HEK293 (cell line): ENCODE results near the gene PCP2.

Source experiments
- IKZF3 ChIP-seq: fragments of 450-650 bp; IDR thresholded peaks from 2 replicates; pipeline ENCODE4 v1.5.0; 2018; ENCODE audit warnings: missing biosample characterization, mild to moderate bottlenecking, missing genetic modification characterization, moderate library complexity
- ZBTB1 ChIP-seq: fragments of 450-650 bp; formaldehyde crosslinking; IDR thresholded peaks from 2 replicates; pipeline ENCODE4 v1.5.1; 2016; ENCODE audit warnings: missing biosample characterization, missing genetic modification characterization
- ZNF132 ChIP-seq: fragments of 450-650 bp; formaldehyde crosslinking; IDR thresholded peaks from 2 replicates; pipeline ENCODE4 v1.5.1; 2017; ENCODE audit warnings: missing biosample characterization, missing genetic modification characterization, borderline replicate concordance
- ZNF140 ChIP-seq: fragments of 450-650 bp; formaldehyde crosslinking; IDR thresholded peaks from 2 replicates; pipeline ENCODE4 v1.5.1; 2016; ENCODE audit warnings: missing biosample characterization, missing genetic modification characterization
- ZNF274 ChIP-seq, 2 experiments: fragments of 200-500 bp in 1 of 2; fragments of 450-650 bp in 1 of 2; sonication (Bioruptor generic) in 1 of 2; formaldehyde crosslinking in 1 of 2; IDR thresholded peaks; 2 replicates each; pipeline versions ENCODE4 v1.5.1 to v1.6.1; 2014 to 2016; ENCODE audit warnings: borderline replicate concordance in 1 of 2, inconsistent platforms in 1 of 2, low read length in 1 of 2, missing biosample characterization in 1 of 2, missing genetic modification characterization in 1 of 2
- ZNF416 ChIP-seq: fragments of 450-650 bp; formaldehyde crosslinking; IDR thresholded peaks from 2 replicates; pipeline ENCODE4 v1.5.1; 2016; ENCODE audit warnings: missing biosample characterization, missing genetic modification characterization
- ZNF621 ChIP-seq: fragments of 450-650 bp; formaldehyde crosslinking; IDR thresholded peaks from 2 replicates; pipeline ENCODE4 v1.5.1; 2017; ENCODE audit warnings: missing biosample characterization, missing genetic modification characterization
- ZNF747 ChIP-seq: fragments of 450-650 bp; formaldehyde crosslinking; IDR thresholded peaks from 2 replicates; pipeline ENCODE4 v1.5.1; 2016; ENCODE audit warnings: missing biosample characterization, missing genetic modification characterization
- TF ChIP-seq, protein P1 (sequence below): fragments of 450-650 bp; formaldehyde crosslinking; IDR thresholded peaks from 2 replicates; pipeline ENCODE4 v1.5.1; 2016; ENCODE audit warnings: missing biosample characterization, missing genetic modification characterization
- TF ChIP-seq, protein P2 (sequence below): IDR thresholded peaks from 2 replicates; pipeline ENCODE4 v1.6.1; 2011; ENCODE audit warnings: mild to moderate bottlenecking, low read depth, low read length, borderline replicate concordance
- TF ChIP-seq, protein P3 (sequence below): fragments of 450-650 bp; formaldehyde crosslinking; IDR thresholded peaks from 2 replicates; pipeline ENCODE4 v1.5.1; 2017; ENCODE audit warnings: missing biosample characterization, mild to moderate bottlenecking, missing genetic modification characterization, moderate library complexity
- TF ChIP-seq, protein P4 (sequence below): fragments of 450-650 bp; formaldehyde crosslinking; IDR thresholded peaks from 2 replicates; pipeline ENCODE4 v1.5.1; 2016; ENCODE audit warnings: missing biosample characterization, missing genetic modification characterization
- TF ChIP-seq, protein P5 (sequence below): fragments of 450-650 bp; formaldehyde crosslinking; conservative IDR thresholded peaks from 2 replicates; pipeline ENCODE4 v1.5.1; 2016; ENCODE audit warnings: low read depth, missing biosample characterization, missing genetic modification characterization
- TF ChIP-seq, protein P6 (sequence below): fragments of 450-650 bp; formaldehyde crosslinking; IDR thresholded peaks from 2 replicates; pipeline ENCODE4; 2016; ENCODE audit warnings: missing biosample characterization, missing genetic modification characterization

DNA sequence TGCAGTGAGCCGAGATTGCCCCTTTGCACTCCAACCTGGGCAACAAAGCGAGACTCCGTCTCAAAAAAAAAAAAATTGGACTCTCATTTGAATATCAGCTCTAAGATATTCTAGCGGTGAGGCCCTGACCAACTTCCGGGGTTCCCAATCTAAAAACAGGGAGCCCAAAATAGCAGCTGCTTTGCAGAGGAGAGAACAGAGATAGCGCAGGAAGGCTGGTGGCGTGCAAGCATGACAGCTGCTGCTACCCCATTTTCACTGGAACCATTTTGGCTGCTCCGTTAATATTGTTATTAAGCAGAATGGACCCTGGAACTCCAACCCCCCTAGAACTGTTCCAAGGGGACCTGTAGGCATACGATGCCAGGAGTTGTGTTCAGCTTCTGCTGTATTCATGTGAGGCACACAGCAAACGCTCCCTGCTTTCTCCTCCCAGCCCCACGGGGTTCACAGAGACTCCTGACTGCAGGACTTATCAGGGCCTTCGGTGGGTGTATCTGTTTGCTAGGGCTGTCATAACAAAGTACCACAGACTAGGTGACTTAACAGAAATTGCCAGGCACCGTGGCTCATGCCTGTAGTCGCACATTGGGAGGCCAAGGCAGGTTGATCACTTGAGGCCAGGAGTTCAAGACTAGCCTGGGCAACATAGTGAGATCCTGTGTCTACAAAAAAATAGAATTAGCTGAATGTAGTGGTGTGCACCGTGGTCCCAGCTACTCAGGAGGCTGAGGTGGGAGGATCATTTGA is 14.9 kb upstream of the PCP2 start:
- TF ChIP-seq, protein P1, sequence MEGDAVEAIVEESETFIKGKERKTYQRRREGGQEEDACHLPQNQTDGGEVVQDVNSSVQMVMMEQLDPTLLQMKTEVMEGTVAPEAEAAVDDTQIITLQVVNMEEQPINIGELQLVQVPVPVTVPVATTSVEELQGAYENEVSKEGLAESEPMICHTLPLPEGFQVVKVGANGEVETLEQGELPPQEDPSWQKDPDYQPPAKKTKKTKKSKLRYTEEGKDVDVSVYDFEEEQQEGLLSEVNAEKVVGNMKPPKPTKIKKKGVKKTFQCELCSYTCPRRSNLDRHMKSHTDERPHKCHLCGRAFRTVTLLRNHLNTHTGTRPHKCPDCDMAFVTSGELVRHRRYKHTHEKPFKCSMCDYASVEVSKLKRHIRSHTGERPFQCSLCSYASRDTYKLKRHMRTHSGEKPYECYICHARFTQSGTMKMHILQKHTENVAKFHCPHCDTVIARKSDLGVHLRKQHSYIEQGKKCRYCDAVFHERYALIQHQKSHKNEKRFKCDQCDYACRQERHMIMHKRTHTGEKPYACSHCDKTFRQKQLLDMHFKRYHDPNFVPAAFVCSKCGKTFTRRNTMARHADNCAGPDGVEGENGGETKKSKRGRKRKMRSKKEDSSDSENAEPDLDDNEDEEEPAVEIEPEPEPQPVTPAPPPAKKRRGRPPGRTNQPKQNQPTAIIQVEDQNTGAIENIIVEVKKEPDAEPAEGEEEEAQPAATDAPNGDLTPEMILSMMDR, result no peak
- TF ChIP-seq, protein P2, sequence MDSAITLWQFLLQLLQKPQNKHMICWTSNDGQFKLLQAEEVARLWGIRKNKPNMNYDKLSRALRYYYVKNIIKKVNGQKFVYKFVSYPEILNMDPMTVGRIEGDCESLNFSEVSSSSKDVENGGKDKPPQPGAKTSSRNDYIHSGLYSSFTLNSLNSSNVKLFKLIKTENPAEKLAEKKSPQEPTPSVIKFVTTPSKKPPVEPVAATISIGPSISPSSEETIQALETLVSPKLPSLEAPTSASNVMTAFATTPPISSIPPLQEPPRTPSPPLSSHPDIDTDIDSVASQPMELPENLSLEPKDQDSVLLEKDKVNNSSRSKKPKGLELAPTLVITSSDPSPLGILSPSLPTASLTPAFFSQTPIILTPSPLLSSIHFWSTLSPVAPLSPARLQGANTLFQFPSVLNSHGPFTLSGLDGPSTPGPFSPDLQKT, result no peak
- TF ChIP-seq ZNF274 (IDR thresholded peaks at IDR 0.05; ENCODE audit: low read length) (no peak), ZNF274 (tag by site-specific recombination; IDR thresholded peaks at IDR 0.05; ENCODE audit: borderline replicate concordance) (no peak), ZNF621 (tag by site-specific recombination) (no peak), IKZF3 (no peak), ZNF132 (tag by site-specific recombination) (no peak), ZBTB1 (tag by site-specific recombination) (no peak), ZNF416 (tag by site-specific recombination) (no peak), ZNF140 (tag by site-specific recombination) (no peak), ZNF747 (no peak)
- TF ChIP-seq, protein P3, sequence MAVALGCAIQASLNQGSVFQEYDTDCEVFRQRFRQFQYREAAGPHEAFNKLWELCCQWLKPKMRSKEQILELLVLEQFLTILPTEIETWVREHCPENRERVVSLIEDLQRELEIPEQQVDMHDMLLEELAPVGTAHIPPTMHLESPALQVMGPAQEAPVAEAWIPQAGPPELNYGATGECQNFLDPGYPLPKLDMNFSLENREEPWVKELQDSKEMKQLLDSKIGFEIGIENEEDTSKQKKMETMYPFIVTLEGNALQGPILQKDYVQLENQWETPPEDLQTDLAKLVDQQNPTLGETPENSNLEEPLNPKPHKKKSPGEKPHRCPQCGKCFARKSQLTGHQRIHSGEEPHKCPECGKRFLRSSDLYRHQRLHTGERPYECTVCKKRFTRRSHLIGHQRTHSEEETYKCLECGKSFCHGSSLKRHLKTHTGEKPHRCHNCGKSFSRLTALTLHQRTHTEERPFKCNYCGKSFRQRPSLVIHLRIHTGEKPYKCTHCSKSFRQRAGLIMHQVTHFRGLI (tag by site-specific recombination), result no peak
- TF ChIP-seq, protein P4, sequence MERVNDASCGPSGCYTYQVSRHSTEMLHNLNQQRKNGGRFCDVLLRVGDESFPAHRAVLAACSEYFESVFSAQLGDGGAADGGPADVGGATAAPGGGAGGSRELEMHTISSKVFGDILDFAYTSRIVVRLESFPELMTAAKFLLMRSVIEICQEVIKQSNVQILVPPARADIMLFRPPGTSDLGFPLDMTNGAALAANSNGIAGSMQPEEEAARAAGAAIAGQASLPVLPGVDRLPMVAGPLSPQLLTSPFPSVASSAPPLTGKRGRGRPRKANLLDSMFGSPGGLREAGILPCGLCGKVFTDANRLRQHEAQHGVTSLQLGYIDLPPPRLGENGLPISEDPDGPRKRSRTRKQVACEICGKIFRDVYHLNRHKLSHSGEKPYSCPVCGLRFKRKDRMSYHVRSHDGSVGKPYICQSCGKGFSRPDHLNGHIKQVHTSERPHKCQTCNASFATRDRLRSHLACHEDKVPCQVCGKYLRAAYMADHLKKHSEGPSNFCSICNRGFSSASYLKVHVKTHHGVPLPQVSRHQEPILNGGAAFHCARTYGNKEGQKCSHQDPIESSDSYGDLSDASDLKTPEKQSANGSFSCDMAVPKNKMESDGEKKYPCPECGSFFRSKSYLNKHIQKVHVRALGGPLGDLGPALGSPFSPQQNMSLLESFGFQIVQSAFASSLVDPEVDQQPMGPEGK, result no peak
- TF ChIP-seq, protein P5, sequence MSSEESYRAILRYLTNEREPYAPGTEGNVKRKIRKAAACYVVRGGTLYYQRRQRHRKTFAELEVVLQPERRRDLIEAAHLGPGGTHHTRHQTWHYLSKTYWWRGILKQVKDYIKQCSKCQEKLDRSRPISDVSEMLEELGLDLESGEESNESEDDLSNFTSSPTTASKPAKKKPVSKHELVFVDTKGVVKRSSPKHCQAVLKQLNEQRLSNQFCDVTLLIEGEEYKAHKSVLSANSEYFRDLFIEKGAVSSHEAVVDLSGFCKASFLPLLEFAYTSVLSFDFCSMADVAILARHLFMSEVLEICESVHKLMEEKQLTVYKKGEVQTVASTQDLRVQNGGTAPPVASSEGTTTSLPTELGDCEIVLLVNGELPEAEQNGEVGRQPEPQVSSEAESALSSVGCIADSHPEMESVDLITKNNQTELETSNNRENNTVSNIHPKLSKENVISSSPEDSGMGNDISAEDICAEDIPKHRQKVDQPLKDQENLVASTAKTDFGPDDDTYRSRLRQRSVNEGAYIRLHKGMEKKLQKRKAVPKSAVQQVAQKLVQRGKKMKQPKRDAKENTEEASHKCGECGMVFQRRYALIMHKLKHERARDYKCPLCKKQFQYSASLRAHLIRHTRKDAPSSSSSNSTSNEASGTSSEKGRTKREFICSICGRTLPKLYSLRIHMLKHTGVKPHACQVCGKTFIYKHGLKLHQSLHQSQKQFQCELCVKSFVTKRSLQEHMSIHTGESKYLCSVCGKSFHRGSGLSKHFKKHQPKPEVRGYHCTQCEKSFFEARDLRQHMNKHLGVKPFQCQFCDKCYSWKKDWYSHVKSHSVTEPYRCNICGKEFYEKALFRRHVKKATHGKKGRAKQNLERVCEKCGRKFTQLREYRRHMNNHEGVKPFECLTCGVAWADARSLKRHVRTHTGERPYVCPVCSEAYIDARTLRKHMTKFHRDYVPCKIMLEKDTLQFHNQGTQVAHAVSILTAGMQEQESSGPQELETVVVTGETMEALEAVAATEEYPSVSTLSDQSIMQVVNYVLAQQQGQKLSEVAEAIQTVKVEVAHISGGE, result no peak
- TF ChIP-seq, protein P6, sequence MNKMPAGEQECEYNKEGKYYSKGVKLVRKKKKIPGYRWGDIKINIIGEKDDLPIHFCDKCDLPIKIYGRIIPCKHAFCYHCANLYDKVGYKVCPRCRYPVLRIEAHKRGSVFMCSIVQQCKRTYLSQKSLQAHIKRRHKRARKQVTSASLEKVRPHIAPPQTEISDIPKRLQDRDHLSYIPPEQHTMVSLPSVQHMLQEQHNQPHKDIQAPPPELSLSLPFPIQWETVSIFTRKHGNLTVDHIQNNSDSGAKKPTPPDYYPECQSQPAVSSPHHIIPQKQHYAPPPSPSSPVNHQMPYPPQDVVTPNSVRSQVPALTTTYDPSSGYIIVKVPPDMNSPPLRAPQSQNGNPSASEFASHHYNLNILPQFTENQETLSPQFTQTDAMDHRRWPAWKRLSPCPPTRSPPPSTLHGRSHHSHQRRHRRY (tag by site-specific recombination), result no peak
